SHP77 (cell line): ENCODE results near the gene SLC7A14.

ENCODE experiments used
- DNase-seq, 2 experiments: peaks; one replicate each; lab custom pipeline; 2025; lab: John Stamatoyannopoulos, UW

The SLC7A14 gene

GRCh38 chr3:170534227-170534626, 51.6 kb downstream of the SLC7A14 start:
- DNase-seq: no peak

DNA sequence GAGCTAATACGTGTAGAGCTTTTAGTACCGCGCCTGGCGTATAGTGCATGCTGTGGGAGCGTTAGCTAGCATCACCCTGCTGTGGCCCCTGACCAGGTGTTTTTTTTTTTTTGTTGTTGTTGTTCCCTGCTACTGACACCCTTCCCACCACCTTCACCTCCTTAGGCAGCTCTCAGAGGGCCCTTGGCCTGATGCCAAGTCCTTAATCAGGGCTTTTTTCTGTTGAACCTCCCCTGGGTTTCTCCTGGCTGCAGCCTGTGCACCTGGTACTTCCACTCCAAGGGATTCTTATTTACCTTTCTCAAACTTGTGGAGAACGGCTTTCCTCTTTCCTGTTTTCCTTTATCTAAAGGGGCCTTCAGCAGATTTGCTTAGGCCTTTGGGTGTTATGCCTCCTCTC, 53.3 kb downstream of the SLC7A14 start:
- peak in 1 of 2 experiments; percentile 25 for DNase-seq

GRCh38 chr3:170531657-170532335, 54.1 kb downstream of the SLC7A14 start:
- no peak for DNase-seq

DNA sequence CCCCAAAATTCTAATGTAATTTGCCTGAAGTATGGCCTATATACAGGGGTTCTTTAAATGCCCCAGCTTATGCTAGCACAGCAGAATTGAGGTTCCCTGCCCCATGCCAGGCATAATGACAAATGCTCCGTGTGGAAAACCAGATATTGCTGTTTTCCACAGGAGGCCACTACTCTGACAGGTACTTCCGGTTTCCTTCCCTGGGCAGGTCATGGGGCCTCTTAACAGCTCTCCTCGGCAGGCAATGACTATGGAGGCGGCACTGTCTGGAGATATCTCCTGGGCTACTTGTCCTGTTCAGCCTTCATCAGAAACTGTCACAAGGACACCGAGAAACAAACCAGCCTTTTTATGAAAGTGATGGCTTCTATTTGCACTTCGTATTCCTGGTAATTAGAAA, 54.8 kb downstream of the SLC7A14 start:
- DNase-seq: no peak

DNA sequence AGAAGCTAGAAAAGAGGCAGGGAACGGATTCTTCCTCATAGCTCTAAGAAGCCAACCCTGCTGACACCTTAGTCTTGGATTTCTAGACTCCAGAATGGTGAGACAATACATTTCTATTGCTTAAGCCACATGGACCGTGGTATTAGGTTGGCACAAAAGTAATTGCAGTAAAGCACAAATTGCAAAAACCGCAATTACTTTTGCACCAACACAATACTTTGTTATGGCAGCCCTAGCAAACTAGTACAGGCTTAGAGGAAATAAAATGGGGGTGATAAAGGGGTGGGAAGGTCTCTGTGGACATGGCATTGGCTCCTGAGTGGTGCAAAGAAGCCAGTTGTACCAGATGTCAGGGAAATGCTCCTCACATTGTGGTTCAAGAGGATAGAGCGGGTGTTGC, 56.0 kb downstream of the SLC7A14 start:
- no peak for DNase-seq

DNA sequence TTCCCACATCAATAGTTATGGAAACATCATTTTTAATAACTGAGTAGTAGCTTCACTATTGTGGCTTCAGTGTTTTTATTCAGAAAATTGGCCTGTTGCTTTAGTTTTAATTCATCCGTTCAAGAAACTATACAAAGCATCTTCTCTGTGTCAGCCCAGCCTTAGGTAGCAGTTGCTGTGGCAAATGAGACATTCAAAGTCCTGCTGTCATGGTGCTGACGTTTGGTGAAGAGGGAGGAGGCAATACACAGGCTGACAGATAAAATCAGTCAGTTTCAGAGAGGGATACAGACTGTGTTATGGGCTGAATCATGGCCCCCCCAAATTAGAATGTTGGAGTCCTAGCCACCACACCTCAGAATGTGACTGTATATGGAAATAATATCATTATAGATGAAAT, 56.5 kb downstream of the SLC7A14 start:
- DNase-seq: no peak

DNA sequence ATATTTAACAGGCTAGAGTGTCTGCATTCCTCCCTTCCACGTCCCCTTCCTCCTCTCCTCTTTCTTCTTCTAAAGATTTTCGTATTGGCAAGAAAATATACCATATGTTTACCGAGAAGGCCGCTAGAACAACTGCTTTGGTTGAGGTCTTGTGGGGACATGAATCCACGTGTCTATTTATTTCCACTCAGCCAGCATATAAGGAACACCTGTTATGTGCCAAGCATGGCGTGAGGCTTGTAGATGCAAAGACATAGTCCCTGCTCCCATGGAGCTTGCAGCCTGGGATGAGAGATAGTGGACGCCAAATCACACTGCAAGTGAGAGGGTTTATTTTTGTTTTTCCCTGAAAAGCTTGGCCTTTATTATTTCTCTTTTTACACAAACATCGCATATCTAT, 57.1 kb downstream of the SLC7A14 start:
- no peak for DNase-seq

DNA sequence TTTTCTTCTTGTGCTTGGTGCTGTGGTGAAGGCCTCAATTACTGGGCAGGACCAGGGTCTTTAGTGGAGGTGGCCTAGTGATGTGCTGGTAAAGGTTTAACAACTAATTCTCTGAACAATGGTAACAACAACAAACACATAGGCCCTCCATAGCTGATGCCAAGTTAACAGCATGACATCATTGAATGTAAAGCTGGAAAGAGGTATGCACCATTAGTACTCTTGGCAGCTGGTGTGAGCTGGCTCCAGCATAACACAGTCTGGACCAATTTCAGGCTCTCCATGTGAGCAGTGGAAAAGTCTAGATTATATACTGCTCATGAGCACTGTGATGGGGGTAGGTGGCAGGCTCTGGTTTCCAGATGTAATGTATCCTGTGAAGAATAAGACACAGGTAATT, 61.8 kb downstream of the SLC7A14 start:
- no peak for DNase-seq

DNA sequence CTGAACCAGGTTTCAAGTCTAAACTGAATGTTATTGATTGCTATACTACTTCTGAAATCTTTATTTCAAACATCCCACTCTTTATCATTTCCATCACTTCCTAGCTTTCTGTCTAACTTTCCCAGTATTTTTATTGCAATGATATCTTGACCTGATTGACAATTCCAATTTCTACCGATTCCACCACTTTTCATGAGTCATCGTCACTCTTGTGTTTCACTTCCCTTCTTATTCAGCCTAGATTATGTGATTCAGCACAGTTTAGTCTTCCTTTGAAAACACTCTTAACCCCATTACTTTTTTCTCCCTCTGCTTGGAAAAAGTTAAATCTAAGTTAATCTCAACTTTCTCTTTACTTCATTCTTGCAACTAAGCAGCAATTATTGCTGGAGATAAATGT, 62.6 kb downstream of the SLC7A14 start:
- DNase-seq: no peak

- DNase-seq: no peak
Observed at GRCh38 chr3:170522201-170522600, 63.7 kb downstream of the SLC7A14 start.

DNA sequence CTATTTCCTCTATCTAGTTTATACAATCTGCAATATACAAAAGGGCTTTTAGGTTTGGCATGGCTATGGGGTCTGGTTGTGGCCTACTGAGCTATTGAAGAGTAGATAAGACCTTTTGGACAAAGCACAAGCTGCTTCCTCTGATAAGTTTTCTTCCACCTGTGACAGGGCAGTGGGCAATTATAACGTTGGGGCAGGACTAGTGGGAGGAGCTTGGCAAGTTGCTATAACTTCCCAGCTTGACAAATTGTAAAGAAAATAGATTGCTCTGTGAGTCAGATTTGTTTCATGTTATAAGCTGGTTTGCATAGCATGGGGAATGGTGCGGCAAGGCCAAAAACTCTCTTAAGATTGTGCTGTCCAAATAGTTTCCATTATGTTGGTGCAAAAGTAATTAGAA, 64.9 kb downstream of the SLC7A14 start:
- no peak for DNase-seq

GRCh38 chr3:170517242-170517945, 68.5 kb downstream of the SLC7A14 start:
- no peak for DNase-seq

DNA sequence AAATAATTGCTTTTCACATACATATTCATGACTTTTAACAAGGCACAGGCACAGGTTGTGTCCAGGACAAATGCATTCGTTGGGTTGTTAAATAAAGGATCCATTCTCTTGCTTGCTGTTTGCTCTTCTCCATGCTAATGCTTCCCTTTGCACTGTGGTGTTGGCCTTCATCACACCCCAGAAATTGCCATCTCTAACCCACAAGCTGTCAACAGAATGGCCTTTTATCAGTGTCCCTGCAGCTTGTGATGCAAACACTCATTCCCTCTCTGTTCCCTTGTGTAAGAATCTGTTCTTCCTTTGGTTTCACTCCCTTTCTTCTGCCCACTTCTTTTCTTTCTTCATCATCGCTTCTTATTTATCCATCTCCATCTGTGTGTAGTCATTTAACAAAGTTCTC, 72.2 kb downstream of the SLC7A14 start:
- DNase-seq: no peak

GRCh38 chr3:170511371-170511770, 74.5 kb downstream of the SLC7A14 start:
- DNase-seq: no peak

DNA sequence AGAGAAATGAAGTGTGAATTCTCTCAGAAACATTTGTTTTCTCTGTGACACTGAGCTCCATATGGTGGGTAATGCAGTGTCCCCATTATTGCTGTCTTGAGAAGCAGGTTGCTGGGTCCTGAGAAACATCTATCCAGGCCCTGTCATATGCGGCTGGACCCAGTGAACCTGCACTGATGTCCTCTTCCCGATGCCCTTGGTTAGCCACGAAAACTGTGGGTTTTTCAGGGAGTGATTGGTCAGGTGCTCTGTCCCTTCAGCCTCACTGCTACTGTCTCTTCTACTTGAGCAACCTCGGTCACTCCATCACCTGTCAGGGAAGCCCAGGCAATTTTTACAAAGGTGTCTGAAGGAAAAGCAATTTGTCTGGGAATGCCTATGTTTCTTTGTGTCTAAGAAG, 77.0 kb downstream of the SLC7A14 start:
- DNase-seq: no peak

GRCh38 chr3:170508291-170508690, 77.6 kb downstream of the SLC7A14 start:
- no peak for DNase-seq

- DNase-seq: no peak
Observed at GRCh38 chr3:170507063-170507462, 78.8 kb downstream of the SLC7A14 start.

GRCh38 chr3:170506556-170506955, 79.3 kb downstream of the SLC7A14 start:
- DNase-seq: peak; percentile 33 to 70

DNA sequence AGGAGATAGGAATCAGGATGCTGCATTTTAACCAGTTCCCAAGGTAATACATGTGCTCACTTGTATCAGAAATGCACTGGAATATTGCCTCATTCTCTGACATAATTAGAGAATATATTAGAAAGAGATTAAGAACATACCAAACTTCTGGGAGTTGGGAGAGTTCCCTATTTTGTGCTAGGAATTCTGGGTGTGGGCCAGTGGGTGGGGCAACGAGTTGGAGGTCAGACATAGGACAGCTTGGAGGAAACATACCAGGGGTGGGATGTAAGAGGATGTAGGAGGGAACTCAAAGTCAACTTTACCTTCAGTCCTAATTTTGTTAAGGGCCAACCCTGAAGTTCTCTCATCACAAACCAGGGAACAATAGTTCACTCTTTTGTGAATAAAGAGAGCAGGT, 83.6 kb downstream of the SLC7A14 start:
- no peak for DNase-seq

- DNase-seq: no peak
Observed at GRCh38 chr3:170500995-170501394, 84.9 kb downstream of the SLC7A14 start.

DNA sequence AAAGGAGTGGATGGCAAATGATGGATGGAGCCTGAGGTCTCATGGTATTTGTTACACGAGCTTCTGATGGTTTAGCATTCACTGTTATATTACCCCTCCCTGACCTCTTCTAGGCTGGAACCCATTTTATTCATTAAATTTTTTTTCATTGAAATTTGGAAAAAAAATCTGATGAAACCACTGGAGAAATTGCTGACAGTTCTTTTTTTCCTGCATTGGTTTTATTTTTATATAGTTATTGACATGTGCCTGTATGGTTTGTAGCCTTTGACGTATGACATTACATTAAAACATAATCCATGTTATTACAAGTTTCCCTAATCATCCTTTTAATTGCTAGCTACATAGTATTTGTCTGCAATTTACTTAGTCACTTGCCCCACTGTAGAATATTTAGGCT, 85.4 kb downstream of the SLC7A14 start:
- no peak for DNase-seq

GRCh38 chr3:170499562-170500156, 86.2 kb downstream of the SLC7A14 start:
- DNase-seq: no peak
